Epithelial cell of esophagus (primary cell): Measurements from ENCODE around the gene EXOC1L.
A peak's percentile ranks its signal among the peaks of the same experiment; 100 is the strongest.

Experiments
- DNase-seq: peaks from one replicate; pipeline ENCODE4 v3.0.0; 2010; ENCODE audit warnings: low read depth
- H3K4me3 ChIP-seq: 2 replicates; pipeline ENCODE4 v1.5.1; 2011; ENCODE audit warnings: mild to moderate bottlenecking, low read length, control low read depth
- TF ChIP-seq, protein P1 (sequence below): IDR thresholded peaks from 2 replicates; pipeline ENCODE4 v1.5.1; 2011; ENCODE audit warnings: low read depth, mild to moderate bottlenecking, low read length, control low read depth, inconsistent platforms; ENCODE audit not compliant: insufficient read depth; ENCODE audit errors: missing control alignments

EXOC1L gene

DNA sequence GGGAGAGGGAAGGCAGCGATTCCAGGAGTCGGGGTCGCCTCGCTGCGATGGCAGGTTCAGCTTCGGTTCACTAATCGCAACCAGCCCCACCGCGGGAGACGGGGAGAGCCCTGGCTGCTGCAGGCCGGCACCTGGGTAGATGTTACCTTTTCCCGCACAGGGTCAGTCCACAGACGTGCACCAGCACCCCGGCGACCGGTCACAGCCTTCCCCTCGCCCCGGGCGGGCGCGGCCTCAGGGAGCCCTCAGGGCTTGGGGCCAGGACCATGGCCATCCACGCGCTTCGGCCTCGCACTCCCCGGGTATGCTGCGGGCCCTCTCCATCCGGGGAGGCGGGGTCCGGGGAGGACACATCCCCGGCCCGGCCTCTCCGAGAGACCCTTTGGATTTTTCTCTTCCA lies 26.1 kb upstream of the EXOC1L start:
- TF ChIP-seq, protein P1, sequence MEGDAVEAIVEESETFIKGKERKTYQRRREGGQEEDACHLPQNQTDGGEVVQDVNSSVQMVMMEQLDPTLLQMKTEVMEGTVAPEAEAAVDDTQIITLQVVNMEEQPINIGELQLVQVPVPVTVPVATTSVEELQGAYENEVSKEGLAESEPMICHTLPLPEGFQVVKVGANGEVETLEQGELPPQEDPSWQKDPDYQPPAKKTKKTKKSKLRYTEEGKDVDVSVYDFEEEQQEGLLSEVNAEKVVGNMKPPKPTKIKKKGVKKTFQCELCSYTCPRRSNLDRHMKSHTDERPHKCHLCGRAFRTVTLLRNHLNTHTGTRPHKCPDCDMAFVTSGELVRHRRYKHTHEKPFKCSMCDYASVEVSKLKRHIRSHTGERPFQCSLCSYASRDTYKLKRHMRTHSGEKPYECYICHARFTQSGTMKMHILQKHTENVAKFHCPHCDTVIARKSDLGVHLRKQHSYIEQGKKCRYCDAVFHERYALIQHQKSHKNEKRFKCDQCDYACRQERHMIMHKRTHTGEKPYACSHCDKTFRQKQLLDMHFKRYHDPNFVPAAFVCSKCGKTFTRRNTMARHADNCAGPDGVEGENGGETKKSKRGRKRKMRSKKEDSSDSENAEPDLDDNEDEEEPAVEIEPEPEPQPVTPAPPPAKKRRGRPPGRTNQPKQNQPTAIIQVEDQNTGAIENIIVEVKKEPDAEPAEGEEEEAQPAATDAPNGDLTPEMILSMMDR = no peak
- no peak for DNase-seq
- H3K4me3 ChIP-seq = peak overlapping the region; percentile 24

DNA sequence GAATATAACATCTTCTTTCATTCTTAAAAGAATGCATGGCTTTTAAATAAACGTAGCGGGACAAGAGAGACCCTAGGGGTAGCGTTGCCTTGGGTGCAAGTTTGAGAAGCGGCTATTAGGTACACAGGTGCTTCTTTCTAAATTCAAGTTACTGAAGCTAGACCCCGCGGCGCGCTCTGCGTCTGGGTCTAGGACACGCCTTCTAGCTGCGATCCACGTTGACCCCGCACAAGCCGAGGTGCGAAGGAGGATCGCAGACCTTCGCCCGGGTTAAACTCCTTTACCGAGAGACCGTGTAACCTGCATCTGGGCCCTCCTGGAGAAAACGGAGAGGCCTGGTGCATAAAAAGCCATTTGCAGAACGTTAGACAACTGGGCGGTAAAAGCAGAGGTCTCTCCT lies 25.5 kb upstream of the EXOC1L start:
- H3K4me3 ChIP-seq = no peak overlapping the region
- TF ChIP-seq, protein P1 = no peak
- DNase-seq = no peak

DNA sequence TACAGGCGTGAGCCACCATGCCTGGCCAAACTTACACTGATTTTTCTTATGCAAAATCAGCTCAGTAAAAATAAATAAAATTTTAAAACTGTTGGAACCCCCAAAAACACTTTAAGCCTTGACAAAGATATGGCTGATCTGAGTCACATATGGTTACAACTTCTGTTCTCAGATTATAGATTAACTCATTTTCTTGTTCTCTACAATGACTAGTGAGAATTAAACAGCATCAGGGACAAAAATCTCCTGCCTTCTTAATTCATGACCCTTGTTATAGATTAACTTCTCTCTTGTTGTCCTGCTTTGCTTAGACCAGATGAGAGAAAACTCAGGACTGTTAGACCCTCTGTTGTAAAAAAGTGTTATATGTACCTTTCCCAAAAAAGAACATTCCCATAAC lies 24.2 kb upstream of the EXOC1L start:
- no peak overlapping the region for H3K4me3 ChIP-seq
- no peak for DNase-seq
- TF ChIP-seq, protein P1 = no peak

DNA sequence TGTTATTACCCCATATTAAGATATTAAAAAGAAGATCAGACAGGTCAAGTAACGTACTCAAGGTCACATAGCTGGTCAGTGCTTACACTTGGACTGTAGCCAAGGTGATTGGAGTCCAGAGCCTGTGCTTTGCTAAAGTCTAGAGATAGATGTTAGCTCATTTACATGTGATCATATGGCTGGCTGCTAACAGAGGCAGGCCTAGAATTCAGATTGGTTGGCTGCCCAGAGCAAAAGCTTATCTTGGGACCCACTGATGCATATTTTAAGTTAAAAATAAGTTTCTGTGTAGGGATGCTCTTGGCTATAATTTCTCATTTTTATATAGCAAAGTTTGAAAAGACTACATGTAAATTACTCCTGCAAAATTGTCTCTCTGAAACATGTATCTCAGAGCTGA lies 18.1 kb upstream of the EXOC1L start:
- H3K4me3 ChIP-seq = no peak overlapping the region
- TF ChIP-seq, protein P1 = no peak
- no peak for DNase-seq

DNA sequence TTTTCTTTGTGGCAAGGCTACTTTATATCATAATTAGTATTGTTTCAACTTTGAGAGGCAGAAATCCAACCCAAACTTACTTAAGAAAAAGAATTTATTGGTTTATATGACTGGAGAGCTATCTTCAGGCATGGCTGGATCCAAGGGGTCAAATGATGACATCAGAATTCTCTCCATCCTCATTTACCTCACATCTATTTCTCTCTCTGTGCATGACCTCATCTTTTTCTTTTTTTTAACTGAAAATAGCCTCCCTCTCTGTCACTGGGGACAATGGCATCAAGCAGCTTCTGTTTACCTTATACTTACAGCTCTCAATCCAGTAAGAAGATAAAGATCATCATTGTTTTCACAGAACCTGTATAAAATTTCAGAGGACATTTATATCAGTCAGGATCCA lies 12.0 kb upstream of the EXOC1L start:
- no peak for DNase-seq
- TF ChIP-seq, protein P1 = no peak
- H3K4me3 ChIP-seq = no peak overlapping the region

DNA sequence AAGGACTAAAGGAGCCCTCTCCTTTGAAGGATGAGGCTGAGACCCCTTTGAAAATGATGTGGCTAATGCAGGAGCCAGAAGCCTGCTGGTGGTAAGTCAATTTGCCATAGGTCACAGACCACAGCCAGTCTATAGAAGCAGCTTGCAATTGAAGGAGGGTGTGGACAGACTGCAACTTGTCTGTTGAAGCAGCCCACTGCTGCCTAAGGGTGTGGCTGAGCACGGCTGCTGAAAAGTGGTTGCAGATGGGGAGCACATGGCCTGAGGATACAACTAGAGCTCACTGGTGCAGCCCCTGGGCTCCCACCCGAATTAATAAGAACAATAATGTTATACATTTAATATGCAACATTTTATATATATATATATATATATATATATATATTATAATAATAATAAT lies 11.4 kb upstream of the EXOC1L start:
- no peak for DNase-seq
- no peak overlapping the region for H3K4me3 ChIP-seq
- TF ChIP-seq, protein P1 = no peak

DNA sequence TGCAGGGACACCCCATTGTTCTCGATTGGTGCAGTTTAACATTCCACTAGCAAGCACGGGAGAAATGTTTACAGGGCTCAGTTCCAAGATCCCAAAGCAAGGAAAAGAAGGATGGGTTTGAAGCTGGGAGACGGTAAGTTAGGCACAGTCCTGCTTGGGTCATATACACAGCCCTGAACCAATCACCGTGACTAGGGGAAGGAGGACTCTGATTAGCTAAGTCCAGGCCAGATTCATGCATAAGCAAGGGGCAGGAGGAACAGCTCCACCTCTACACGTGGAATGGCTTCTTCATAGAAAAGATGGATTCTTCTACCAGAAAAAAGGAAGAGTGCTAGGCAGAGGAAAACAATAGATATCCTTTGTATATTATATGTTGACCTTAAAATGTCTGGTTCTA lies 11.0 kb upstream of the EXOC1L start:
- DNase-seq = no peak
- no peak overlapping the region for H3K4me3 ChIP-seq
- TF ChIP-seq, protein P1 = no peak
